Stimulated activated CD4-positive, alpha-beta T cell treated with anti-CD3 and anti-CD28 coated beads, Interleukin-2, amount 100 ng/mL, for 24 hours (primary cell): Measurements from ENCODE around the gene ANKRD55.
"Not testable (repeated sequence)": the region's sequence is repeated elsewhere in the genome, so short reads cannot be mapped to it uniquely, and the experiment has no call there.

Experiments
- DNase-seq, 2 donors: peaks; one replicate each; pipeline ENCODE4 v3.0.0-alpha.2; 2020

The ANKRD55 gene

DNA sequence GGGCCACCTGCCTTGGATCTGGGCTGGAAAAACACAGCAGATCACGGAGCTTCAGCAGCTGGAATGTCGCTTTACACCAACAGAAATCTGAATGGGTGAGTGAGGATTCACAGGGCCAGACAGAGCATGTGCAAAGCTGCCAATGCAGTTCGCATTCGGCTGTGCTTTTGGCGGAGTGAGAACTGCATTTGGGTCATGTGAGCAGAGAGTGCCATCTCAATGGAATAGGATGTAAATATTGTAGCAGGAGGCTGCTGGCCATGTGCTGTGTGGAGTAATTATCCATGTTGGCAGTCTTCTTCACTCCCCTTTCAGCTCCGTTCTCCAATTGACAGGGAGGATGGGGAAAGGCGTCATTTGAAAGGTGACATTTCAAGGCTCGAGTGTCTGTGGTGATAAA is at the start of gene ANKRD55:
TSS of gene ANKRD55 (minus strand) at position 101 of the 400 bp plus-strand sequence. CDS start 417 bp downstream, outside the sequence.
- no peak for DNase-seq

DNA sequence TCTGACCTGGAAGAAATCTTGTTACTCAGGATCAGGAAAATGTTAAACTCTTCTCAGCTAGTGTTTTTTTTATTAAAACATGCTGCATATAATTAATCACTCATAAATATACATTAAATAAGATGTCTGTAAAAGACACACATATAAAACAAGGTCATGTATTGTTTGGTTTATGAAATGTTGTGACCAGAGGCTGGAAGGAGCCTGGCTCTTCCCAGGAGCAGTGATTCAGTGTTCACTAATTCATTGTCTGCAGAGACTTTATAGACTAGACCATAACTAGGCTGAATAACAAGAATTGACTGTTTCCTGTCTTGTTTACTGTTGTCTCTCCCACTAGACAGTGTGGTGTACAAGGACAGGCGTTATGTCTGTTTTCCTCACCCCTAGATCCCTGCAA is 49.1 kb upstream of the ANKRD55 start:
- DNase-seq = no peak

DNA sequence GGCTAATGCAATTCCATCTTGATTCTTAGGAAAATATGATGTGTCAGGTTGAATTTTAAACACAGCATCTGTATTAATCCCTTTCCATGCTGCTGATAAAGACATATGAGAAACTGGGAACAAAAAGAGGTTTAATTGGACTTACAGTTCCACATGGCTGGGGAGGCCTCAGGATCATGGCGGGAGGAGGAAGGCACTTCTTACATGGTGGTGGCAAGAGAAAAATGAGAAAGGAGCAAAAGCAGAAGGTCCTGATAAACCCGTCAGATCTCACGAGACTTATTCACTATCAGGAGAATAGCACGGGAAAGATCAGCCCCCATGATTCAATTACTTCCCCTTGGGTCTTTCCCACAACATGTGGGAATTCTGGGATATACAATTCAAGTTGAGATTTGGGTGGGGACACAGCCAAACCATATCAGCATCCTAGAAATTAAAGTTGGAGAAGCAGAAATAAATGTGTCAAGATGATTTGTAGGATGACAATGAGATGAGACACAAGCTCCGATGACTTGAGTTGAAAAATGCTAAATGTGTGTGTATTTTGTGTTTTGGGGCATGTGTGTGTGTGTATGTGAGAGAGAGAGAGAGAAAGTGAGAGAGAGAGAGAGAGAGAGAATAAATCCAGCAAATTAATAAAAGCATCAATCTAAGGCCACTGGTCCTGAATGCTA is 48.5 kb upstream of the ANKRD55 start:
- DNase-seq = no peak

- no peak for DNase-seq
Measured at GRCh38 chr5:56279979-56280378, 46.8 kb upstream of the ANKRD55 start.

DNA sequence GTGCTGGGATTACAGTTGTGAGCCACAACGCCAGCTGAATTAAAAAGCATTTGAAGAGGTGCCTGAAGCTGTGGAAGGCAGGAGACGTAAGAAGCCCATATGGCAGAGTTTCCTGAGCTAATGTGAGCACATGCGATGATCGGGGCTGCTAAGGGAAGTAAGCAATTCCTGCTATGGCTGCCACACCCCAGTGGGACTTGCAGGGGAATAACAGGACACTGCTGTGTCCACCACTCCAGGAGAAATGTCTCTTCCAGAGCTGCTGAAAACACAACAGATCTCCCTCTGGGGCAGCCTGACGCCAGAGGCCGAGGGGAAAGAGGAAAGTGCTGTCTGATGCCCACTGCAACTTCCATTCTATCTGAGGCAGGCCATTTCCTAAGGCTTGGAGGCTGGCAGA is 46.2 kb upstream of the ANKRD55 start:
- DNase-seq = no peak

GRCh38 chr5:56278335-56278753 is 45.2 kb upstream of the ANKRD55 start:
- no peak for DNase-seq

DNA sequence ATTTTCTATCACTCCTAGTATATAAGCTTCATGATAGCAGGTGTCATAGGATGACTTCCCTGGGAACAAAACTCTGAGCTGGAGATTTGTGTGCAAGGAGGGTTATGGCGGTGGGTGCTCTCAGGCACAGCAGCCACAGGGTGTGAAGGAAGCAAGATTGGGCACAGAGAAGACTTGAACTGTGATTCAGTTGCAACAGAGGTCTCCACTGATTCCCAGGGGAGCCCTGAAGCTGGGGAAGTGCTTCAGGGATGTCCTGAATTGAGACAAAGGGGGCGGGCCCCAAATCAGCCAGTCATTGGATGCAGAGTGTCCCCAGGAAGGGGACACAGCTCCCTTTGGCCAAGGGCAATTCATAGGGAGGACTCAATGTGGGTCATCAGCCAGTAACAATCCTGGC is 44.4 kb upstream of the ANKRD55 start:
- DNase-seq = no peak

GRCh38 chr5:56273376-56273955 is 40.3 kb upstream of the ANKRD55 start:
- DNase-seq = no peak

DNA sequence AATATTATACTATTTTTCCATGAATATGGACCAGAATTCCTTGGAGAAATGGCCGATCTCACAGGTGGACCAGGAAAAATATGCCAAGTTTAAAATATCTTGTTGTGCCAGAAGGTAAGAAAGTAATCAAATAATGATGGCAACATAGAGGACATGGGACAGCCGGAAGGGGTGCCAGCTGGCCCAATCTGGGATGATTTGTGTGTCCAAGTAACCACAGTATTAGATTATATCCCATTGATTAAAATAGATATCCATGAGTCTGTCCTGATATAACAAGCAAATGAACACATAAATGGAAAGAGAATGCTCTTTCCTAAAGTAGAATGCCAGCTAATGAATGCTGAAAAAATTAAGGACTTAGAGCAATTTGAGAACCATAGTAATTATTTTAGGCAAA is 39.6 kb upstream of the ANKRD55 start:
- DNase-seq = no peak

DNA sequence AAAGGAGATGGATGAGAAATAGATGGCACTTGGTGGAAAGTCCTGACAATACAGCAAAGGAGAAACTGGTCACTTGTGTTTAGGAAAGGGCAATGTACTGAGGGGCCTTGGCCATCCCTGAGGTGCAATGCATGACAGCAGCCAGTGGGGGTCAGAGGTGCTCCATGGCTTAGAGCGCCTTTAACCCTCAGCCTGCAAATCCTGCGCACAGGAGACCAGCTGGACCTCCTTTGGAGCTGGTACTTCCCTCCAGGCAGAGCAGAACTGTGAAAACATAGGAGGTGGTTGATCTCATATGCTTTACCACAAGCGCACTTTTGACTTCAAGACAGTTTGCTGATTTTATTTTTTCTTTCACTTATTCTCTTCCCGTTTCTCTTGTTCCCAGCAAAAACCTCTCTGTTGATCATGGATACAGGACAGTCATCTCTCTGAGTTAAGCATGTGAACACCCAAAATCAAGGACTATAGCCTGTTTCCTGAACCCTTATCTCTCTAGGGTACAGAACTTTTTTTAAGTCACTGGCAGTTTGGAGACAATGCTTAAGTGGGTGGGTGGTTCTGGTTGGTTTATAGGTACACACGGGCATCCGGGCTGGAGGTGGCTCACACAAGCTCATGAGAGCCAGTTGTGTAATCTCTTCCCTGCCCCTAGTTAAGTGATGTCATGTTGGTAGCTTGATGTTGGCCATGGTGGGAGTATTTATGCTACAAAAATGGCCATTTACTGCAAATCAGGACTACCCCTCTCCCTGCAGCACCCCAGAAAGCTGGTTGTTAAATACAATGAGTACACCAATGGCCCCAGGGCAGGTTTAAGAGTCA is 37.6 kb upstream of the ANKRD55 start:
- peak; percentile 81 to 85 for DNase-seq

- DNase-seq = no peak
Measured at GRCh38 chr5:56270058-56270457, 36.9 kb upstream of the ANKRD55 start.

- DNase-seq = peak in 1 of 2 donors; percentile 5
Measured at GRCh38 chr5:56269216-56269927, 36.2 kb upstream of the ANKRD55 start.

DNA sequence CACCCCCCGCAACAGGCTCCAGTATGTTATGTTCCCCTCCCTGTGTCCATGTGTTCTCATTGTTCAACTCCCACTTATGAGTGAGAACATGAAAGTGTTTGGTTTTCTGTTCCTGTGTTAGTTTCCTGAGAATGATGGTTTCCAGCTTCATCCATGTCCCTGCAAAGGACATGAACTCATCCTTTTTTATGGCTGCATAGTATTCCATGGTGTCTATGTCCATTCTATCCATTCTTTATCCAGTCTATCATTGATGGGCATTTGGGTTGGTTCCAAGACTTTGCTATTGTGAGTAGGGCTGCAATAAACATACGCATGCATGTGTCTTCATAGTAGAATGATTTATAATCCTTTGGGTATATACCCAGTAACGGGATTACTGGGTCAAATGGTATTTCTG is 35.6 kb upstream of the ANKRD55 start:
- DNase-seq = not testable (repeated sequence)

GRCh38 chr5:56267856-56268255 is 34.7 kb upstream of the ANKRD55 start:
- DNase-seq = no peak

DNA sequence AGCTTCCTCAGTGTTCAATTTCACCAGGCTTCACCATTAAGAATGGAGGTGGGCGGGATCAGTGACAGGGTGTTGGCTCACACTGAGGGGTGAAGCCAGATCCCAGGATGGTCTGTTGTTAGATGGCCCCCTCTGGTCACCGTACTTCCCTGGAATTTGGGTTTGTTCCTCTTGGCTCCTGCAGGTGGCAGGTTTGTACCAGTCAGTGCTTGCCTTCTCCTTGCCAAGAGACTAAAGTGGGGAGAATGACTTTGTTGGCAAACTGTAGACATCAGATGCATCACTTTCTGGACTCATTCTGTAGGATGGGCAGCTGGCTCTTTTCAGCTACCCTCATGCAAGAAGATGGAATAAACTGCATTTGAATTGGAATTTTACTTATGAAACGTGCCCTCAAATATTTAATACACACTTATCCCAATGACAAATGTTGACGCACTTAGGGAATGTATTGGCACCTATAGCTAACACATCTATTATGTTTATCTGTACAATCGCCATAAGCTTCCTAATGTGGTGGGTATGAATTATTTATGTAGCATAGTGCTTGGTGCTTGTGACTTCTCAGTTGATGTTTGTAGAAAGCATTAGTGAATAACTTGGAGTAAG is 31.4 kb upstream of the ANKRD55 start:
- peak in 1 of 2 donors; percentile 19 for DNase-seq

DNA sequence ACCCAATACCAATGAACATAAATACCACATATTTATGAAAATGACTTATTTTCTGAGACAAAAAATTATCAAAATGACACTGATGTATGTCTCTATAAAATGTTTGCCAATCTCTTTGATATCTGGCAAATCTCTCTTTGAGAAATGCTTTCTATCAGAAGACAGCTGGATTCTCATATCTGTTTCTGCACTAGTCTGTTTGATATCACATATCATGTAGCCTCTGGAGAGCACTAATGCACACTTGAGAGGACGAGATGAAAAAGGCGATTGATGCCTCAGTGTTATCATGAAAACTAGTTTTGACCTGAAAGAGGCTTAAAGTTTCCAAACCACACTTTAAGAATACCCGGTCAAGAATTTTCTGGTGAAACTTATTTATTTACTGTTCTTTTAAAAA is 29.1 kb upstream of the ANKRD55 start:
- no peak for DNase-seq

DNA sequence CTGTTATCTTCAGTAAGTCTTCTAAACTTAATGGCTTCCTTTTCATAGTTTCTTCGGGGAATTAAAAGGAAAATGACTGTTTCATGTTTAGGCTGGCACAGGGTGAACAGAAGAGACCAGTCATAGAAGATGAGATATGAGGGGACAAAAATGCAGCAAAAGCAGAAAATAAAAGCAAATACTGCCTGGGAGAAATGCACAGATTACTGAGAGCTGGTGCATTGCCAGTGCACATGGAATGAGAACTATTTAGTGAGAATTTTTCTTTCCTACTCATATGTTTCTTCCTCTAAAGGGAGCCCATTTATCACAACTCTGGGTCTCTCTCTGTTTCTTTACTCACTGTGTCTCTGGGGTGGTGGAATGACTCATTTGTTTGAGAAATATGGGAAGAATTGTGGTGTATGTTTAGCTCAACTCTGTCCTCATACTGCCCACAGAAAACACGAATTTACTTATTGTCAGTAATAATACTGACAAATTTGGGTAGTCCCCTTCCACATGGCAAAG is 25.9 kb upstream of the ANKRD55 start:
- no peak for DNase-seq

- DNase-seq = not testable (repeated sequence)
Measured at GRCh38 chr5:56257763-56258529, 24.8 kb upstream of the ANKRD55 start.

DNA sequence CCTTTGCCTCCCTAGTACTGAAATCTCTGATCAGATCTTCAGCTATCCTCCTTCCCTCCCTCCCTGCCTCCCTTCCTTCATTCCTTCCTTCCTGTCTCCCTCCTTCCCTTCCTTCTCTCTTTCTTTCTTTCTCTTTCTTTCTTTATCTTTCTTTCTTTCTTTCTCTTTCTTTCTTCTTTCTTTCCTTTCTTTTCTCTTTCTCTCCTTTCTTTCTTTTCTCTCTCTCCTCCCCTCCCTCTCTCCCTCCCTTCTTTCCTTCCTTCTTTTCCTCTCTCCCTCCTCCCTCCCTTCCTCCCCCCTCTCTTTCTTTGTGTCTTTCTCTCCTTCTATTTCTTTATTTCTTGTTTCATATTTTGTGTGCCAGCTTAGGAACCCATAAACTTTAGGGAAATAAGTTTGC is 23.9 kb upstream of the ANKRD55 start:
- DNase-seq = no peak

- DNase-seq = no peak
Measured at GRCh38 chr5:56255502-56255901, 22.4 kb upstream of the ANKRD55 start.

DNA sequence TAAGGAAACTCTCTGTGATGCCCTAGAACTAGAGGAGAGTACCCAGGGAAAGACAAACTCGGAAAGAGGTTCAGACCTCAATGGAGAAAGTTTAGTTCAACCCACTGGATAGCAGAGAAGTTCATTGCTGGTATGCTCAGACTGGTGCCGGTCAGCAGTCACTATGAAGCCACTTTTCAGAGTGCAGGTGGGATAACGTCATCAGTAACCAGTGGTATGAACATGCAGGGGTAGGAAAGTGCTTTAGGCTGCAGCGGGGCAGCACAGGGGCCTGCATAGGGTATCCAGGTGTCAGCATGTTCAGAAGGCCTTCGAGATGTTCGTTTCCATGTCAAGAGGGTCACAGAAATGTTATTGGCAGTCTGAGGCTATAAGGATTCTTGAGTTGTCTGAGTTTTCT is 20.8 kb upstream of the ANKRD55 start:
- DNase-seq = no peak

DNA sequence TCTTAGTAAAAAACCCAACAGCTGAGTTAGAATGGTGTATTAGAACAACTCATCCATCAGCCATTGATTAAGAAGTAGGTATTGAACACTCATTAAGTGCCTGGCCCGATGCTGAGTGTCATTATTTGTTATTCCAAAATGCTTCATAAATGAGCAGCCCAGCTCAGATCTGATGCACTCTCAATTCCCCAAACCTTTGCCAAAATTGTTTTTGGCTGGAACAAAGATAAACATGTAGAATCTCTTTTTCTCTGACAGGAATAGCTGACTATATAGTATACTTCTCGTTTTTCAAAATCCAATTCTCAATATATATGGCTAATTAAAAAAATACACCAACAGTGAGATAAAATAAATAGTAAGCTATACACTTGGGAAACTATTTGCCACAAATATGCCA is 20.0 kb upstream of the ANKRD55 start:
- no peak for DNase-seq
